Left renal pelvis (tissue), 4 donors: Measurements from ENCODE around the gene PROX1. TPM values are rescaled to one million over a fixed set of nuclear protein-coding genes. Genes with fewer than 3 reads are reported as not detected.

ENCODE experiments used
- DNase-seq, 4 donors: peaks; one replicate each; pipeline ENCODE4 v3.0.0-alpha.2; 2013; ENCODE audit warnings: low read depth in 4 of 4, low spot score in 3 of 4
- polyA plus RNA-seq, 4 donors: library from polyadenylated mRNA; unstranded; fragments of 120-200 nt; gene quantifications; one replicate each; pipeline ENCODE4 v1.2.1, GENCODE V29; 2013; ENCODE audit not compliant: insufficient read length in 4 of 4

PROX1 gene, protein sequence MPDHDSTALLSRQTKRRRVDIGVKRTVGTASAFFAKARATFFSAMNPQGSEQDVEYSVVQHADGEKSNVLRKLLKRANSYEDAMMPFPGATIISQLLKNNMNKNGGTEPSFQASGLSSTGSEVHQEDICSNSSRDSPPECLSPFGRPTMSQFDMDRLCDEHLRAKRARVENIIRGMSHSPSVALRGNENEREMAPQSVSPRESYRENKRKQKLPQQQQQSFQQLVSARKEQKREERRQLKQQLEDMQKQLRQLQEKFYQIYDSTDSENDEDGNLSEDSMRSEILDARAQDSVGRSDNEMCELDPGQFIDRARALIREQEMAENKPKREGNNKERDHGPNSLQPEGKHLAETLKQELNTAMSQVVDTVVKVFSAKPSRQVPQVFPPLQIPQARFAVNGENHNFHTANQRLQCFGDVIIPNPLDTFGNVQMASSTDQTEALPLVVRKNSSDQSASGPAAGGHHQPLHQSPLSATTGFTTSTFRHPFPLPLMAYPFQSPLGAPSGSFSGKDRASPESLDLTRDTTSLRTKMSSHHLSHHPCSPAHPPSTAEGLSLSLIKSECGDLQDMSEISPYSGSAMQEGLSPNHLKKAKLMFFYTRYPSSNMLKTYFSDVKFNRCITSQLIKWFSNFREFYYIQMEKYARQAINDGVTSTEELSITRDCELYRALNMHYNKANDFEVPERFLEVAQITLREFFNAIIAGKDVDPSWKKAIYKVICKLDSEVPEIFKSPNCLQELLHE
- 1 to 10 TPM; 2.4 to 9.1 (median 8.5) TPM for polyA plus RNA-seq

DNA sequence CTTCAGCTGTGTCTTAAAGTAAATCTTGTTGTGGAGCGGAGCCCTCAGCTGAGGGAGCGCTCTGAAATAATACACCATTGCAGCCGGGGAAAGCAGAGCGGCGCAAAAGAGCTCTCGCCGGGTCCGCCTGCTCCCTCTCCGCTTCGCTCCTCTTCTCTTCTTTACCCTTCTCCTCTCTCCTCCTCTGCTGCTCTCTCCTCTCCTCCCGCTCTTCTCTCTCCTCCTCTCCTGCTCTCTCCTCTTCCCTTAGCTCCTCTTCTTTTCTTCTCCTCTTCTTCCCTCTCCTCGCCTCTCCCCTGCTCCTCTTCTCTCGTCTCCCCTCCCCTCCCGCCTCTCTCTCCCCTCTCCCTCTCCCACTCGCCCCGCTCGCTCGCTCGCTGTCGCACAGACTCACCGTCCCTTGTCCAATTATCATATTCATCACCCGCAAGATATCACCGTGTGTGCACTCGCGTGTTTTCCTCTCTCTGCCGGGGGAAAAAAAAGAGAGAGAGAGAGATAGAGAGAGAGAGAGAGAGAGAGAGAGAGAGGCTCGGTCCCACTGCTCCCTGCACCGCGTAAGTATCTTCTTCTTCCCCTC lies at the start of gene PROX1:
PROX1 (plus strand) TSS at position 47 of the 580 bp plus-strand sequence. CDS start 8,563 bp downstream, outside the sequence.
- peak in 3 of 4 donors; percentile 81 to 88 (median 82) for DNase-seq

DNA sequence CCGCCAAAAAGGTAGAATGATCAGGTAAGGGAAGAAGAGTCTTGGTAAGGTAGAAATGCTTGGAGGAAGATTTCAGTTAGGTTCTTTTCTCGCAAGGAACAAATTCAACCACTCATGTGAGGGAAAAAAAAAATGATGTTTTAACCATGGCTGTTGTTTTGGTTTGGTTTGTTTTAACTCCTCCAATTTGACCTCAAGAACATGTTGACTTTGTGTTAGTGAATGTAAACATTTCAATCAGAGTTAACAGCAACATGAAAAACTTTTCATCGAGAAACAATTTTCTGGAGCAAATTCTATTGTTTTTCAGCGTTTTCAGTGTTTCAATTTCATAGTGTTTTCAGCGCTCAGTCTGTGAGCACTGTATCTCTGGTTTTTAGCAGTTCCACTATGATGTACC lies 49.0 kb upstream of the PROX1 start:
- DNase-seq: no peak

DNA sequence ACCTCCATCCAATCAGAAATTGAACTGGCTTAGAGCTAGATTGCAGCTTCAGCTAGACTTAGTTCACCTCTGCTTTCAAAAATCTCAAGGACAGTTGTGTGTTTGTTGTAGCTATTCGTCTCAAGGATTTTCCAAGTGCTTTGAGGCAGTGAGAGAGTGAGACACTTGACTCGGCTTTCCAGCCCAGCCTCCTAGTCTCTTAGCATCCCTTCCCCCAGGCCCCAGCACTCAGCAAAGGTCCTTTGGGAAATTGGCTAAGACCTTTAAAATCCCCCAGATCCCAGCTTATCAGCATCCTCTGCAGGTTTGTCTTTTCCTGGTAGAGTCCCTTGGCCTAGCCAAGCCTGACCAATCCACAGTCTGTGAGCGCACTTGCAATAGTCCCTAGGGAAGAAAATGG lies 47.9 kb upstream of the PROX1 start:
- no peak for DNase-seq

DNA sequence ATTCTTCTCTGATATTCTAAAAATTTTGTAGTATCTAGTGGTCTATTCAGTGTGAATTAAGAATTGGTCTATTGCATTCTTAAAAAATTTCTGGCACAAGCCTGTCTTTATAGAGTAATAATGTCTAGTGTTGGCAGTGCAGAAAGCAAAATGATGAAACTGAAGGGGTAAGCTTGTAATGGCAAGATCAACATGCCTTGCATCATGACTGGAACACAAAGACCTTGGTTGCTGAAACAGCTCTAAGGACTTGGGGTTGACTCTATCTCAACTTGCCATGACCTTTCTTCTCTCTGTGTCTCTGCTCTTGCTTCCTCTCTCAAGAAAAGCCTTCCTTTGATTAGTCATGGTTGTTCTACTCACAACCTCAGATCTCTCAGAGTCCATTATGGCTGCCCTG lies 46.8 kb upstream of the PROX1 start:
- DNase-seq: no peak

DNA sequence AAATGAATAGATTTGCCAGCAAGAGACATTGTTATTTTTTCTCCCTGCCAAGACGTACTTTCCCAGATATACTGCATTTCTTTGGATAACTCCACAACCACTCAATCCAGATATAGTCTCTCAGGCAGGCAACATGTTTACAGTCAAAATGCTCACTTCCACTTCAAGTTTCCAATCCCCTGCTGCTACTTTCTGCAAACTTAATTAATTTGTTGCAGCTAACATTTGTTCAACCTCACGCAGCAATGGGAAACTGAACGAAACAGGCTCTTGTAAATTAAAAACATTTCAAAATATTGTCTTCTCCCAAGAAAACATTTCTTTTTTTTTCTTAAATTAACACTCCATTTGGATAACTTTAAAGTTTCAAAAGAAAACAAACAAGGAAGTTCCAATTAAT lies 45.7 kb upstream of the PROX1 start:
- DNase-seq: no peak

DNA sequence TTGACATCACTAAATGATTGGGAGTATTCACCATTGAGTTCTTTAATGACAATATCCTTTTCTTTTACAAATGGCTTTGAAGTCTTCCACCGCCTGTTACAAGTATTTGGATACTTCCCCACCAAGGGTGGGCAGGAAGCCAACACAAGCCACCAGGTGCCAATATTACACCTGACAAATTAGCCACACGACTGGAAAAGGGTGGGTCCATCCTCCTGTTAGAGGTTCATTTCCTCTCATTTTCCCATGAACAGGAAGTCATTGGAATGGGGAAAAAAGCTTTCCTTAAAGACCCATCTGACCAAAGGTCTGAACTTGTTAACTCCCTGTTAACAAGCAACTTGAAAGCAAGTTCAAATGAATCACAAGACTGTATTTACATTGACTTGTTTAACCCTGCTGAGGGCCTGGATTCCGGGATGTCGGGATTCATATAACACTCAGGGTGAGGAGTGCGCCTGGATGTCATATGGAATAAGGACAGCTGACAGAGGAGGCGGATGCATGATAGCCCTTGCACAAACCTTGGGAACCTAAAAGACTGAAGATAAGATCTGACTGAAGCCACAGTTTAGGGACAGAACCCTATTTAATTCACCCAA lies 40.5 kb upstream of the PROX1 start:
- DNase-seq: no peak

DNA sequence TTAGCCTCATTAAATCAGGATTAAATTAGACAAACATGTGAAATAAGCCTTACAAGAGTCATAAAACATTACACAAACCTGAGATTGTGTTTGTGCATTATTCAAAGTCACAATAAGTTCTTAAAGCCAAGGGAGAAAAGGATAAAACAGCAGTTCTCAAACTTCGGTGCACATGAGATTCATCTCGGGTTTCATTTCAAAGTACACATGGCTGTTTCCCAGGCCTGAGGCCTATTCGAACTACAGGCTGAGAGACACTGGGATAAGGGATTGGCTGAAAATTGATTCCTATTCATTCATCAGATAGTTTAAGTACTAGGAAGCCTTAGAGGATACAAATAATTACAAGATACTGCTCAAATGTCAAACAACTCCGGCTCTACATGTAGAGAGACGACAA lies 35.9 kb upstream of the PROX1 start:
- no peak for DNase-seq

DNA sequence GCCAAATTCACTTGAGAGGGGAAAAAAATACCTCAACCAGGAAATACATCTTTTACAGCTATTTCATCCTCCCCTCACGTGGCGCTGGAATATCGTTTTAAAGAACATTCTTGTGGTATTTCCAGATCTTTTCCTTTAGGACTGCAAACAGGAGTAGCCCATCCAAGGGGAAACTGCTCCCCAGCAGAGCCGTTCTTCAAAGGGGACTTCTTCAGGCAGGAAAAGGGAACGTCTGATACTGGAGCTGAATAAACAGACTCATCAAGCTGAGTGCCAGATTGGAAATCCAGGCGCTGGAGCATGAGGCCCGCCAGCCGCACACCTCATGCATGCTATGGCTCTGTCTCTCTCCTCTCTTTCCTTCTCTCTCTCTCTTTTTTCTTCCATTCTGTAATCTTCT lies 34.0 kb upstream of the PROX1 start:
- no peak for DNase-seq

DNA sequence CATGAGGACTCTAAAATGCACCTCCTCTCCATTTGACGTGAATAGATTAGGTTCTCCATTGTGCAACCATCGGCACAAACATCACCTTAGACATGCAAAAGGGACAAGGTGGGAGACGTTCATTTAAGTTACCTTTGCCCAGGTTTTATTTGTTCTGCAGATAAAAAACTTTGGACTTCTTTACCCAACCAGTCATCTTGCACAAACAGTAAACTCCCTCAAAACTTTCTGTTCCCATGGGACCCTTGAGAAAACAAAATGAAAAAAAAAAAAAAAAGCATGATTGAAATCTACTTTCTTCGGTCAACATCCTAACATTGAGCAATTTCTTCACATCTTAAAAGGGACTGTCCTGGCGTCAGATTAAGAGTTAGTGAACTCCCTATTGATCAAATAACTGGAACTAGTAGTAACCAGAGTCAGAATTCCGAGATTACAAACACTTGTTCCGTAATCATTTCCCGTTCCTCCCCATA lies 31.4 kb upstream of the PROX1 start:
- no peak for DNase-seq

DNA sequence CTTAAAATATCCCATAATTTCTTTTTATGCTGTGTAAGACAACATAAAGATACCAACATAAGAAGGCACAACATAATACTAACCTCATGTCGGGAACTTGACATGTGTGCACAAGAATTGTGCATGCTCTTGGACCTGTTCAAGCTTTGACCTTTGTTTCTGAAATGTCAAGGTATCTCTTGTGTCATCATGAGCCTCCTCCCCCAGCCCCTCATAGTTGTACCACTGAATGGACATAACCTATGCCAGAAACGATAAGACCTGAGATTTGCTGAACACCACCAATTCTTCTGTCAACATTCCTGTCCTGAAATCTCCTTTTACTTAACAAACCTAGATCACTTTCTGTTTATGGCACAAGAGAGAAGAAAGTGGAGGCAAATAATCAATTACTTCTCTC lies 29.4 kb upstream of the PROX1 start:
- no peak for DNase-seq

DNA sequence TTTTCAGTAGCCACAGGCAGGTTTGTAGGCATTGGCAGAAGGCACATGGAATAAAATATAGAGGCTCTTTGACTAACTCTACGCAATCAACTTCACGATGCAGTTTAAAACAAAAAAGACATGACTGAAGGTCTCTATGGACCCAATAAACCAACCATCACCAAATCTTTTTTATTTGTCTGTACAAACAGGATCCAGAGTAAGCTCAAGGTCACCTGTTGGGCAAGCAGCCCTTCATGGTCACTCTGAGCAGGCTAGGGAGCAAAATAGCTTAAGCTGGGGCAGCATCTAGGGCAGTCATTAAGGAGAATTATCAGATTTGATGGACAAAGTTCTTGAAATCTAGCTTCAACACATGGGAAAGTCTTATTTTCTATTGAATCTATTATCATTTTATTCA lies 26.8 kb upstream of the PROX1 start:
- no peak for DNase-seq

DNA sequence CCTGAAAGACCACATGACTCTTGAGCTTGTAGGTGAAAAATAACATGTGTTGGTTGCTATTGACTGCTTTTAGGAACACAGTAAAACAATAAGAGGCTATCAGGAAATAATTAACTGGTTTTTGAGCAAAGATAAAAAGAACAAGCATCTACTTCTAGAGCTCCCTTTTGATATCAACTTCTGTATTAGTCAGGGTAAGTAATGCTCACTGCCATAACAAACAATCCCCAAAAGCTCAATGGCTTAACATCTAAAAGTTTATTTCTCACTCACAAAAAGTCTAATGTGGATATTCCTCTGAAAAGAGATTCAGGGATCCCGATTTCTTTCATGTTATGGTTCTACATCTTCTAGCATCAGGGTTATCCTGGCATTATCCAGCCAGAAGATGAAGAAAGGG lies 25.3 kb upstream of the PROX1 start:
- DNase-seq: no peak

DNA sequence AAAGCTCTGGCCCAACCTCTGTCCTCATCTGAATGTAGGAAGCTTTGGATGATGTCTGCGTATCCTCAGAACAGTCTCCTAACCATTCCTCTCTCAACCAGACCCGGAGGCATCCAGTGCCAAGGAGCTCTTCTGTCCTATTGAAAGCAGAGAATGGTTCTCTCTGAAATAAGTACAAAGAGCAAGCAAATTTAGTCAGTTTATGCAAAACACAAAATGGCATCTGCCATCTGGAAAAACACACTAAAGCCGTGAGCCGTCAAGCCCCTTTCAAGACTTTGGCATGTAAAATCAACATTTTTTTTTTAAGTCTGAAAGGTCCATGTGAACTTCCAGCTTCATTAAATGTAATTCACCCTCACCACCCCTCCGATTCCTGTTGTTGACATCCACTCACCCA lies 21.7 kb upstream of the PROX1 start:
- no peak for DNase-seq

DNA sequence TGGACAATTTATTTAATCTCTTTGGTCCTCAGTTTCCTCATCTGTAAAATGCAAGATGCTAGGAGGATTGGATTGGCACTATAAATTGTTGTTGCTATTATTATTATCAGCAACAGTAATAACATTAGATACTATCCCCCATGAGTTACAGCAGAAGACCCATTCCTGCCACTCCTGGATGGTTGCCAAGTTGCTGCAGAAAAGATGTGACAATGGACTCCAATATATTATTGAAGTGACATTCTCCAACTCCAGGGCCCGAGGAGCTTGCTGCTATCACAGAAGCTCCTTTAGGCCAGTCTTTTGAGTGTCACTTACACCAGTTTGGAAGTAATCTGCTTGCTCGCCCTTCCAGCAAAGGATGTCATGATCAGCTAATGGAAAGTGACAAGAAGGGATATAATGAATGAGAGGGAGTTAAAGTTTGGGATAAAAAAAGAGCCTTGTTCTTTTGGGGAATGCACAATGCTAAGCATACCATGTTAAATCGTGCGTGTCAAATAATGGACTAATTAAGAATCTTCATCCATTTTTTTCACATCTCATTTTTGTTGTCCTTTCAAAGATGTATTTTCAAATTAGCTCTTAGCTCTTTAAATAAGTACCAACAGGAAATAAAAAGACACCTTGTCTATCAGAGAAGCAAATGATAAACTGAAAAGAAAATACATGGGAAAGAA lies 19.5 kb upstream of the PROX1 start:
- no peak for DNase-seq

DNA sequence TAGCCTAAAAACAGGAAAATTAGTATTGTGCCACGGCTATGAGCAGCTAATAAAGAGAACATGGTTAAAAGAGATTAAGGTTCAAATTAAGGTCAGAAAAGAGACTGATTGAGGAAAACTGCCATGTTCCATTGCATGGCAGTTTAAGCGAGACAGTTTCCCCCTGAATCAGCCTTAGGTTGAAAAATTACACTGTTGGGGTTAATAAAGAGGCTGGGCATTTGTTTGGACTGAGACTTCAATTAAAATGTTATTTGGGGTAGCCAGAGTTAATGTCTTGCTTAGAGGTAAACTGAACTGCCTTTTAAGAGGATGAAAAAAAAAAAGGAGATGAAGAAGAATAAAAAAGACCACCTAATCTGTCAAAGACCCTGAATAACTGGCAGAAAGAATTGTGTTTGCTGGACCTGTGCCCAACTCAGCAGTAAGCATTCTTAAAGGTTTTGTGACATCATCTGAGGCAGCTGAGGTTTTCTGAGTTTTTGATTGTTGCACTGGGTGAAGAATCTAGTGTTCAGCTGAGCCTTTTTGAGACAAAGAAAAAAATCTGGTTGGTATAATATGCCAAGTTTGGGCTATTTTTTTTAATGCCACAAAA lies 17.7 kb upstream of the PROX1 start:
- DNase-seq: no peak

DNA sequence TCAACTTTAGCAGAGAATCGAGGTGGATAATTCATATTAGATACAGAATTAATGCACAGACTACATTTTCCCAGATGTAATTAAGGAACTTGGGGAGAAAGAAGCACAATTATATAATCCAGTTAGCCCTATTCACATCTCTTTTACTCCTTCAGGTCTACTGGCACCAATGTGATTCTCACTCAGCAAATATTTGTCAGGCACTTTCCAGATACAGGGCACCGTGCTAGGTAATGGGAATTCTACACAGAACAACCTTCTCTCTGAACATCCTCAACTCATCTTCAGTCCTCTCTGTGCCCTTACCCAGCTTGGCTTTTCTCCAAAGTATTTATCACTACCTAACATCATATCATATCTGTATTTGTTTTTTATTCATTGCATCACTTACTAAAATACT lies 15.6 kb upstream of the PROX1 start:
- DNase-seq: no peak

DNA sequence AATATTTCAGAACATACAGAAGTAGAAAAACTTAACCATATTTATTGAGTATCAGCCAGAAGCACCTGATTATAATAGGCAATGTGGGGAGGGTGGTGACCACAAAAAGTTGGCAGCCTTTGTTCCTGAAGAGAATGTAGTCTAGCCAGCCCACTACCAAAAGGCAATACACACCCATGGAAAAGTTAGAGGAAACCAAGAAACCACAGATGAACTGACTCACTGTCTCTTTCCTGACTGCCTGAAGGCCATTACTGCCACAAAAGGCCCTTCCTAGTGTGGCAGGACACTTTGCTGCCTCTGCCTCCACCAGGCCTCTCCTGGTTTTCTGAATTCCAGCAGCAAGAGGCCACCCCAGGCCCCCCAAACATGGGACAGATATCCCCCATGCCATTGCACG lies 14.6 kb upstream of the PROX1 start:
- DNase-seq: no peak

DNA sequence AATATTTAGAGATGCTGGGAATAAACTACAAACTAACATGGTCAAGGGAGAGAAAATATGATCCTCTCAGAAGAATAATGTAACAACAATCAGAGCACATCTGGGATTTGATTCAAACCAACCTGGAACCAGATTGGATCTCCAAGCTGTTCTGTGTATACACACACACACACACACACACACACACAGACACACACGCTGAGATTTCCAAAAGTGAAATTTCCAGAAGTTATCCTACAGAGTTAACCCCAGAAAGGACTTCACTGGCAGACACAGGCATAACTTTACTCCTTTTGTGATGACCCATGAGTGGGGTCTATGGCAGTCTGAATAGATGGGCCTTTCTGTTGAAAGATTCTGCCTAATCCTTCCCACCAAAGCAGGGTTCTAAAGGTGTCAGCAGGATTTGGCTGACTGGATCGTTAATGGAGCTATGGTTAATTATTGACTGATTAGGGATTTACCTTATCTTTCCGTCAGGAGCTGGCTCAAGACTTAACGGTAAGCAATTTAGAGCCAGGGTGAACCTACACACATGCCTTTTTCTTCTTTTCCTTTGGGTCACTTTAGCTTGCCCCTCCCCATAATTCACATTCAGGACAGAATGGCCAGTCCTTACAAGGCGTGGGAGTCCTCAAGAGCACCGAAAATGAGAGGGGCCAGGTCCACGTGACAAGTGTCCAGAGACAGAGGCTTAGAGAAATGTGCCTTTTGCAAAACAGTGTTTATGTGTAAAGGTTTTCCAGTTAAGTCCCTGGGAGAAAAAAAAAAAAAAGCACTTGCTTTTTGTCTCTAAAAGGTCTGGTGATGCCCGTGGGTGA lies 10.9 kb upstream of the PROX1 start:
- no peak for DNase-seq

DNA sequence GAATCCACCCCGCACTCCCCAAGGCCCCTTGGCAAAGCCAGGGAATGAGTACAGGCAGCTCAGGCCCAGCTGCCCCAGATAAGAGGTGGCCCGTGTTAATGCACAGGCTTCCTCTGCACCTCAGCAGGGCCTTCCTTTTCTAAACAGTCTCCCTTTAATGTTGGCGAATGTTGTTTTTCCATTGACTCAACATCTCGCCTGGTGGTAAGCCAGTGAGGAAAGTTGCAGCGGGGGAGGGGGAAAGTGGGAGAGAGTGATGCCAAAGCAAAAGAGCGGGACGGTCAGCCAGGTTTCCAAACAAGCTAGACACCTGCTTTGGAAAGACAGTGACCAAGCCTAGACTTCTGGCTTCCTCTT lies 10.3 kb upstream of the PROX1 start:
- no peak for DNase-seq
